ENCODE data around the gene ACAP3. TPM values are rescaled to one million over a fixed set of nuclear protein-coding genes. Genes with fewer than 3 reads are reported as not detected.

Gene ACAP3
- total RNA-seq, 4 donors from 2014 or later: 34.3 to 125 (median 69.6) TPM

GRCh38 chr1:1304331-1305299 is 3.1 kb downstream of the ACAP3 start:
- no peak for TF ChIP-seq POLR2A (IDR thresholded peaks at IDR 0.05)
- no peak for TF ChIP-seq CTCF (IDR thresholded peaks at IDR 0.05)
- TF ChIP-seq EP300 (IDR thresholded peaks at IDR 0.05): peak in 1 of 2 donors; percentile 48
- no peaks in the 10 kb centered on the region for H3K27me3 ChIP-seq
- DNase-seq (ENCODE audit: low spot score in 2 of 2): peak; percentile 62 to 68
- H3K27ac ChIP-seq: peak overlapping the region; percentile 64 to 84 (median 78)
- H3K9me3 ChIP-seq: no peaks in the 10 kb centered on the region
- H3K4me3 ChIP-seq: peak overlapping the region; percentile 20 to 94 (median 56)
- whole genome bisulfite sequencing, 2 donors: 16 to 20% methylated on average over 15 to 27 of the region's 29 CpGs
- peaks cover 0 to 9% (median 0%) of the 10 kb centered on the region in 3 donors for H3K36me3 ChIP-seq
- peaks cover 8 to 54% (median 43%) of the 10 kb centered on the region in 4 donors for H3K4me1 ChIP-seq

- DNase-seq (ENCODE audit: low spot score in 2 of 2): no peak
- 64% methylated on average over 13 of the region's 13 CpGs; no CpG with 5 or more reads in 1 of the 2 donors for WGBS, 2 donors
- TF ChIP-seq EP300 (IDR thresholded peaks at IDR 0.05) (no peak), CTCF (IDR thresholded peaks at IDR 0.05) (no peak), POLR2A (IDR thresholded peaks at IDR 0.05) (no peak)
- Histone ChIP-seq H3K27ac (peak overlapping the region in 3 of 4 donors; percentile 75 to 84 (median 81)), H3K9me3 (no peaks in the 10 kb centered on the region), H3K4me1 (peaks cover 8 to 48% (median 35%) of the 10 kb centered on the region in 4 donors), H3K27me3 (no peaks in the 10 kb centered on the region), H3K4me3 (no peak overlapping the region), H3K36me3 (peaks cover 0 to 16% (median 0%) of the 10 kb centered on the region in 3 donors)
Measured at GRCh38 chr1:1303736-1304135, 4.0 kb downstream of the ACAP3 start.

- 61 to 82% methylated on average over 9 to 22 of the region's 31 CpGs for whole genome bisulfite sequencing, 2 donors
- H3K4me3 ChIP-seq: no peak overlapping the region
Measured at GRCh38 chr1:1302951-1303509, 4.7 kb downstream of the ACAP3 start.

GRCh38 chr1:1302006-1302430 is 5.7 kb downstream of the ACAP3 start:
- 86% methylated on average over 5 to 6 of the region's 9 CpGs for WGBS, 2 donors
- Histone ChIP-seq H3K36me3 (peaks cover 0 to 28% (median 0%) of the 10 kb centered on the region in 3 donors), H3K9me3 (no peaks in the 10 kb centered on the region)

More at GRCh38 chr1:1302951-1303509, 4.7 kb downstream of the ACAP3 start:
- no peak for DNase-seq (ENCODE audit: low spot score in 2 of 2)
- Histone ChIP-seq H3K9me3 (no peaks in the 10 kb centered on the region), H3K36me3 (peaks cover 0 to 22% (median 0%) of the 10 kb centered on the region in 3 donors), H3K27ac (no peak overlapping the region), H3K27me3 (no peaks in the 10 kb centered on the region), H3K4me1 (peaks cover 8 to 49% (median 34%) of the 10 kb centered on the region in 4 donors)
- TF ChIP-seq CTCF (IDR thresholded peaks at IDR 0.05) (no peak), EP300 (IDR thresholded peaks at IDR 0.05) (no peak)

More at GRCh38 chr1:1302006-1302430, 5.7 kb downstream of the ACAP3 start:
- TF ChIP-seq POLR2A (IDR thresholded peaks at IDR 0.05): no peak
- TF ChIP-seq CTCF (IDR thresholded peaks at IDR 0.05): peak in 3 of 5 experiments; percentile 7 to 23 (median 21)
- H3K4me1 ChIP-seq: peaks cover 8 to 46% (median 32%) of the 10 kb centered on the region in 4 donors
- H3K27ac ChIP-seq: no peak overlapping the region
- DNase-seq (ENCODE audit: low spot score in 2 of 2): no peak
- H3K4me3 ChIP-seq: no peak overlapping the region
- no peaks in the 10 kb centered on the region for H3K27me3 ChIP-seq

Measured in tibial nerve (tissue), 4 donors.